ENCODE measurements around the gene SHROOM1. TPM values are rescaled to one million over a fixed set of nuclear protein-coding genes. Genes with fewer than 3 reads are reported as not detected.

The SHROOM1 gene
- total and polyA plus RNA-seq, 9 of the 15 experiments (the other 6 are each of a cell fraction or from before 2014, with no cell fraction given), result 0.44 to 26.5 (median 11.9) TPM

DNA sequence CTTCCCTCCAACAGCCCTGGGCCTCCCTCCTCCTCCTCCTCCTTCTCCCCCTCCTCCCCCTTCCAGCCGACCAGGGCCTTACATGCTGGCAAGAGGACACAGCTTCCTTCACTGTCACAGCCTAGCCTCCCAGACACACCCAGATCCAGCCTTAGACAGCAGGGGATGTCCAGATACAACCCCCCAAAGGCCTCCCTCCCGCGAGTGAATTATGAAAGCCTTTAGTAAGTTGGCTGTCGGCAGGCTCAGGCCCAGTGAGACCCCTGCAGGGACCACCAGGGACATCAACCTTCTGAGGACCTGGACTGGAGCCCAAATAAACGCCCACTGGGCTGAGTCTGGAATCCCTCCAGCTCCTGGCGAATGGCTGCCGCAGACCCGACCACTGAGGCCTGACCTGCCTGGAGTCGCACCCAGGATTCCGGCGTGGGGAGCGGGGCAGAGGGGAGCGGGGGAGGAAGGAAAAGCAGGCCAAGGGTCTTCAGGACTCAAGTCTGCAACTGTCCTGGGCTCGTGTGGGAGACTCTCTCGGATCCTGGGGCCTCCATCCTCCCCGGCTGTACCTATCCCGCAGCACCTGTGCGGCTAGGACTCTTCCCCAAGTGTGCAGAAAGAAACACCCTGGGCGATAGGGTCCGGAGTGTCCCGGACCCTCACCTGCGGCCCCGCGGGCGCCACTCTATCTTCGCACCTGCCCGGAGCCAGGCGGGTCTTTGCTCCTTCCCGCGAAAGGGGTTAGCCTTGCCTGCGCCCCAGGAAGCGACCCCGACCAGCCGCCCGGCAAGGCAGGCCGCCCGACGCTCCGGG, 54.1 kb downstream of the SHROOM1 start (continued):
- peak in 1 of 3 experiments; percentile 74 for TF ChIP-seq YY1 (IDR thresholded peaks at IDR 0.05; ENCODE audit: borderline replicate concordance in 1 of 3, control insufficient read depth in 1 of 3, extremely low read depth in 1 of 3, insufficient read depth in 3 of 3, insufficient read length in 1 of 3, insufficient replicate concordance in 2 of 3, low read depth in 1 of 3, low read length in 2 of 3)
- TF ChIP-seq L3MBTL2 (IDR thresholded peaks at IDR 0.05), result peak; percentile 35
- peak in 1 of 2 experiments; percentile 62; a peak in 1 of 4 replicates for TF ChIP-seq SIN3A (IDR thresholded peaks at IDR 0.05; ENCODE audit: borderline replicate concordance in 2 of 2, control insufficient read depth in 1 of 2, low read depth in 2 of 2, low read length in 2 of 2)
- no peak for TF ChIP-seq BCL6 (CRISPR knock-in tag; IDR thresholded peaks at IDR 0.05)
- peak; percentile 94 for TF ChIP-seq ZBTB7A (IDR thresholded peaks at IDR 0.05; ENCODE audit: borderline replicate concordance, control insufficient read depth, low read depth, low read length)
- peak; percentile 73; the same call in 1 of the 2 replicates for TF ChIP-seq CAMTA2 (CRISPR knock-in tag; conservative IDR thresholded peaks at IDR 0.05)
- 0 out of 2 replicates have a peak, but pooled peaks have one; percentile 42 for TF ChIP-seq MBD2 (IDR thresholded peaks at IDR 0.05; ENCODE audit: borderline replicate concordance, low read depth)
- TF ChIP-seq E2F4 (CRISPR knock-in tag; IDR thresholded peaks at IDR 0.05; ENCODE audit: low read depth), result no peak
- TF ChIP-seq HDAC1 (IDR thresholded peaks at IDR 0.05), result peak in 1 of 2 experiments; percentile 67; a peak in 2 of 4 replicates
- peak; percentile 33; the same call in 1 of the 2 replicates for TF ChIP-seq EGR1 (conservative IDR thresholded peaks at IDR 0.05)
- TF ChIP-seq SMARCA4 (IDR thresholded peaks at IDR 0.05), result 0 out of 2 replicates have a peak, but pooled peaks have one; percentile 29
- peak; percentile 49 for TF ChIP-seq DPF2 (IDR thresholded peaks at IDR 0.05)
- TF ChIP-seq TFAP4 (CRISPR knock-in tag; IDR thresholded peaks at IDR 0.05; ENCODE audit: borderline replicate concordance), result peak; percentile 23; the same call in 1 of the 2 replicates
- peak; percentile 65 for TF ChIP-seq PKNOX1 (IDR thresholded peaks at IDR 0.05)
- TF ChIP-seq MYNN (IDR thresholded peaks at IDR 0.05), result no peak
- no peak for TF ChIP-seq MYNN (CRISPR knock-in tag; IDR thresholded peaks at IDR 0.05)
- peak; percentile 36; the same call in 1 of the 2 replicates for TF ChIP-seq ARID1B (IDR thresholded peaks at IDR 0.05)
- TF ChIP-seq, protein P1, sequence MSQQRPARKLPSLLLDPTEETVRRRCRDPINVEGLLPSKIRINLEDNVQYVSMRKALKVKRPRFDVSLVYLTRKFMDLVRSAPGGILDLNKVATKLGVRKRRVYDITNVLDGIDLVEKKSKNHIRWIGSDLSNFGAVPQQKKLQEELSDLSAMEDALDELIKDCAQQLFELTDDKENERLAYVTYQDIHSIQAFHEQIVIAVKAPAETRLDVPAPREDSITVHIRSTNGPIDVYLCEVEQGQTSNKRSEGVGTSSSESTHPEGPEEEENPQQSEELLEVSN (IDR thresholded peaks at IDR 0.05; ENCODE audit: borderline replicate concordance in 1 of 2, extremely low read depth in 1 of 2, insufficient read depth in 1 of 2, insufficient read length in 1 of 2, low read depth in 1 of 2, low read length in 1 of 2, poor library complexity in 1 of 2, severe bottlenecking in 1 of 2), result peak in 1 of 2 experiments; percentile 74
- TF ChIP-seq KAT7 (CRISPR knock-in tag; IDR thresholded peaks at IDR 0.05; ENCODE audit: borderline replicate concordance), result 0 out of 2 replicates have a peak, but pooled peaks have one; percentile 47
- TF ChIP-seq TAF1 (IDR thresholded peaks at IDR 0.05; ENCODE audit: control insufficient read depth, extremely low read depth, insufficient read depth, low read length, severe bottlenecking), result peak; percentile 15
- peak; percentile 49 for TF ChIP-seq TBP (optimal IDR thresholded peaks at IDR 0.05; ENCODE audit: low read depth, low read length)
- TF ChIP-seq POLR2A (conservative IDR thresholded peaks at IDR 0.05), result peak; percentile 49

Data from K562 (cell line).